Measurements from ENCODE around the gene ABAT. TPM values are rescaled to one million over a fixed set of nuclear protein-coding genes. Genes with fewer than 3 reads are reported as not detected.

Gene ABAT
- total RNA-seq, 1 experiment from 2014 or later: 6.9 TPM

DNA sequence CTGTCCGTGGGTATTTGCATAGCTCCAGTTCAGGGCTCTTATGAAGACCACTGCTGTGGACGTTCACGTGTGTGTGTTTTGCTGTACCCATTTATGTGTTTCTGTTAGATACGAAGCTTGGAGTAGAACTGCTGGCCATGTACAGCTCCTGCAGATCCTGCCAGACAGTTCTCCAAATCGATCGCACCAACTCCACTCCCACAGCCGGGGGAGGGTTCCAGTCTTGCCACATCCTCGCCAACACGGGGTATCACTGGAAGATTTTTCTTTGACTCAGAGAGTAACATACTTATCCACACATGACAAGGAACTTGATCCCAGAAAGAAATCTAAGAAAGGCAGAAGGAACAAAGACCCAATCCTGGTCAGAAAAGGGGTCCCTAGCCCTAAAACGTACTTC is 85.6 kb downstream of the ABAT start:
- POLR2A ChIA-PET (ENCODE audit: low non-redundant PET): no interaction called here

DNA sequence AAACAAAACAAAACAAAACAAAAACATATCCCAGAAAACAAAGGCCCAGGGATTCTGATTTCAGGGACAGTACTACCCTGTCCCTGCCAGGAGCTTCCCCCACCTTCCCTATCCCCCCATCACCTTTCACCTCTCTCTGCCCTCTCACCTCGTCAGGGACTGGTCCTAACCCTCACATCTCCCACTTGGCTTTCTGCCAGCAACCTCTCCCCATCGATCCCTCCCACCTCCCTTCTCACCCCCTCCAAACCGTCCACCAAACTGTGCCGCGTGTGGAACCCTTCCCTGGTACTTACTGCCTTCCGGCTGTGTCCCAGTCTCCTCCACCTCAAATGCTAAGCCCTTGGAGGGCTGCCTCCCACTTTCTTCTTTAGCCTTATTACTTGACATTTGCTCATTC is 86.7 kb downstream of the ABAT start:
- no peaks in the 10 kb centered on the region for H3K36me3 ChIP-seq (ENCODE audit: insufficient read depth, low read length, poor library complexity, severe bottlenecking)
- TF ChIP-seq, protein P1, sequence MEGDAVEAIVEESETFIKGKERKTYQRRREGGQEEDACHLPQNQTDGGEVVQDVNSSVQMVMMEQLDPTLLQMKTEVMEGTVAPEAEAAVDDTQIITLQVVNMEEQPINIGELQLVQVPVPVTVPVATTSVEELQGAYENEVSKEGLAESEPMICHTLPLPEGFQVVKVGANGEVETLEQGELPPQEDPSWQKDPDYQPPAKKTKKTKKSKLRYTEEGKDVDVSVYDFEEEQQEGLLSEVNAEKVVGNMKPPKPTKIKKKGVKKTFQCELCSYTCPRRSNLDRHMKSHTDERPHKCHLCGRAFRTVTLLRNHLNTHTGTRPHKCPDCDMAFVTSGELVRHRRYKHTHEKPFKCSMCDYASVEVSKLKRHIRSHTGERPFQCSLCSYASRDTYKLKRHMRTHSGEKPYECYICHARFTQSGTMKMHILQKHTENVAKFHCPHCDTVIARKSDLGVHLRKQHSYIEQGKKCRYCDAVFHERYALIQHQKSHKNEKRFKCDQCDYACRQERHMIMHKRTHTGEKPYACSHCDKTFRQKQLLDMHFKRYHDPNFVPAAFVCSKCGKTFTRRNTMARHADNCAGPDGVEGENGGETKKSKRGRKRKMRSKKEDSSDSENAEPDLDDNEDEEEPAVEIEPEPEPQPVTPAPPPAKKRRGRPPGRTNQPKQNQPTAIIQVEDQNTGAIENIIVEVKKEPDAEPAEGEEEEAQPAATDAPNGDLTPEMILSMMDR (conservative IDR thresholded peaks at IDR 0.05; ENCODE audit: low read depth, low read length): no peak
- no peak overlapping the region for H3K4me3 ChIP-seq (ENCODE audit: low read depth, low read length, poor library complexity, severe bottlenecking)
- no peaks in the 10 kb centered on the region for H3K4me1 ChIP-seq (ENCODE audit: insufficient read depth, low read length, poor library complexity, severe bottlenecking)
- ChIA-PET POLR2A (ENCODE audit: low non-redundant PET) (no interaction called here), CTCF (no interaction called here)
- H3K9me3 ChIP-seq (ENCODE audit: low read depth, low read length, poor library complexity, severe bottlenecking): no peaks in the 10 kb centered on the region
- no peak for DNase-seq (ENCODE audit: low spot score)
- no peak overlapping the region for H3K27ac ChIP-seq (ENCODE audit: low read depth, low read length, poor library complexity, severe bottlenecking)
- intact Hi-C loops (cut with micrococcal nuclease; ENCODE audit: unreplicated experiment): no loop called here
- H3K27me3 ChIP-seq (replicated peaks; ENCODE audit: insufficient read depth, low read depth, low read length, poor library complexity): no peaks in the 10 kb centered on the region
- BruUV-seq (replicated peaks): no TSS peak

More for the DNA sequence above, 85.6 kb downstream of the ABAT start:
- Histone ChIP-seq H3K4me1 (ENCODE audit: insufficient read depth, low read length, poor library complexity, severe bottlenecking) (no peaks in the 10 kb centered on the region), H3K9me3 (ENCODE audit: low read depth, low read length, poor library complexity, severe bottlenecking) (no peaks in the 10 kb centered on the region), H3K27ac (ENCODE audit: low read depth, low read length, poor library complexity, severe bottlenecking) (no peak overlapping the region), H3K27me3 (replicated peaks; ENCODE audit: insufficient read depth, low read depth, low read length, poor library complexity) (no peaks in the 10 kb centered on the region), H3K4me3 (ENCODE audit: low read depth, low read length, poor library complexity, severe bottlenecking) (no peak overlapping the region), H3K36me3 (ENCODE audit: insufficient read depth, low read length, poor library complexity, severe bottlenecking) (no peaks in the 10 kb centered on the region)
- CTCF ChIA-PET: no interaction called here
- no peak for DNase-seq (ENCODE audit: low spot score)
- TF ChIP-seq, protein P1 (conservative IDR thresholded peaks at IDR 0.05; ENCODE audit: low read depth, low read length): no peak
- TF ChIP-seq EZH2 (IDR thresholded peaks at IDR 0.05; ENCODE audit: borderline replicate concordance, low read depth, low read length, poor library complexity, severe bottlenecking): no peak
- no TSS peak for BruUV-seq (replicated peaks)
- intact Hi-C loops (cut with micrococcal nuclease; ENCODE audit: unreplicated experiment): no loop called here

DNA sequence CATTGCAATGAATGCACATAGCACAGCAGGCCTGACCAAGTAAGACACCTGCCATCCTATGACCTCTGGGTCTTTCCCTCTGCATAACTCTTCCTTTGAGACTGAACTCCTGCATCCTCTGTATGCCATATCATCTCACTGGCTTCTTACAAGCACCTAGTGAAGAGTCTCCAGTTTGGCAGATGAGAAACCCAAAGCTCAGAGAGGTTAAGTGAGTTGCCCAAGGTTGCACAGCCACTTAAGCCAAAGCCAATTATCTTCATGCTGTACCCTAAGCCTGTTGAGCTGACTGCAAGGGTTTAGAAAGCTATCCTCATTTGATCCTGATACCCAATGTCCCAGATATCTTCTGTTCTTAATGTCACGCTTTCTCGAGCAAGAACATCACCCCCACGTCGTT is 87.8 kb downstream of the ABAT start:
- TF ChIP-seq EZH2 (IDR thresholded peaks at IDR 0.05; ENCODE audit: borderline replicate concordance, low read depth, low read length, poor library complexity, severe bottlenecking): no peak
- TF ChIP-seq, protein P1 (conservative IDR thresholded peaks at IDR 0.05; ENCODE audit: low read depth, low read length): no peak
- POLR2A ChIA-PET (ENCODE audit: low non-redundant PET): no interaction called here
- Histone ChIP-seq H3K36me3 (ENCODE audit: insufficient read depth, low read length, poor library complexity, severe bottlenecking) (no peaks in the 10 kb centered on the region), H3K27me3 (replicated peaks; ENCODE audit: insufficient read depth, low read depth, low read length, poor library complexity) (no peaks in the 10 kb centered on the region), H3K4me1 (ENCODE audit: insufficient read depth, low read length, poor library complexity, severe bottlenecking) (no peaks in the 10 kb centered on the region), H3K4me3 (ENCODE audit: low read depth, low read length, poor library complexity, severe bottlenecking) (no peak overlapping the region), H3K27ac (ENCODE audit: low read depth, low read length, poor library complexity, severe bottlenecking) (no peak overlapping the region), H3K9me3 (ENCODE audit: low read depth, low read length, poor library complexity, severe bottlenecking) (no peaks in the 10 kb centered on the region)
- DNase-seq (ENCODE audit: low spot score): no peak
- intact Hi-C loops (cut with micrococcal nuclease; ENCODE audit: unreplicated experiment): no loop called here
- BruUV-seq (replicated peaks): no TSS peak
- CTCF ChIA-PET: no interaction called here
